Esophagus muscularis mucosa (tissue), 3 donors: Measurements from ENCODE around the gene WWOX.

Experiments used
- POLR2AphosphoS5 ChIP-seq, 2 donors: sonication (generic); formaldehyde crosslinking; IDR thresholded peaks; one replicate each; pipeline ENCODE4 v1.6.1; 2017; ENCODE audit warnings: antibody characterized with exemption in 2 of 2
- TF ChIP-seq, protein P1 (sequence below), 3 experiments: fragments of 200-600 bp in 2 of 3; fragments of 450-650 bp in 1 of 3; sonication (generic) in 2 of 3; IDR thresholded peaks; one replicate each; pipeline ENCODE4 v1.5.1; 2017 to 2019; ENCODE audit warnings: antibody characterized with exemption in 3 of 3, mild to moderate bottlenecking in 2 of 3, moderate library complexity in 1 of 3

DNA sequence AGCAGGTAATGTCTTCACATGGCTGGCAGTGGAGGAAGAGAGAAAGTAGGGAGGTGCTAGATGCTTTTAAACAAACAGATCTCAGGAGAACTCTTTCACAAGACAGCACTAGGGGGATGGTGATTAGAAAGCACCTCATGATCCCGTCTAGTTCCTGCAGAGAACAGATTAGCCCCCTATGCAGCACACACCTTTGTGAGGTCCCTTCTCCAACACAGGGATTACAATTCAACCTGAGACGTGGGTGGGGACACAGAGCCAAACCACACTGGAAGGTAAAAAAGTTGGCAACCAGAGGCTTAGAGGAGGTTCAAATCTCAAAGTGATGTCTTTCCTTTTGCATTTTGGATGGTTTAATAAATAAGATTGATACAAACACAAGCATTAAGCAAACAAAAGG is 394.7 kb downstream of the WWOX start:
- TF ChIP-seq, protein P1, sequence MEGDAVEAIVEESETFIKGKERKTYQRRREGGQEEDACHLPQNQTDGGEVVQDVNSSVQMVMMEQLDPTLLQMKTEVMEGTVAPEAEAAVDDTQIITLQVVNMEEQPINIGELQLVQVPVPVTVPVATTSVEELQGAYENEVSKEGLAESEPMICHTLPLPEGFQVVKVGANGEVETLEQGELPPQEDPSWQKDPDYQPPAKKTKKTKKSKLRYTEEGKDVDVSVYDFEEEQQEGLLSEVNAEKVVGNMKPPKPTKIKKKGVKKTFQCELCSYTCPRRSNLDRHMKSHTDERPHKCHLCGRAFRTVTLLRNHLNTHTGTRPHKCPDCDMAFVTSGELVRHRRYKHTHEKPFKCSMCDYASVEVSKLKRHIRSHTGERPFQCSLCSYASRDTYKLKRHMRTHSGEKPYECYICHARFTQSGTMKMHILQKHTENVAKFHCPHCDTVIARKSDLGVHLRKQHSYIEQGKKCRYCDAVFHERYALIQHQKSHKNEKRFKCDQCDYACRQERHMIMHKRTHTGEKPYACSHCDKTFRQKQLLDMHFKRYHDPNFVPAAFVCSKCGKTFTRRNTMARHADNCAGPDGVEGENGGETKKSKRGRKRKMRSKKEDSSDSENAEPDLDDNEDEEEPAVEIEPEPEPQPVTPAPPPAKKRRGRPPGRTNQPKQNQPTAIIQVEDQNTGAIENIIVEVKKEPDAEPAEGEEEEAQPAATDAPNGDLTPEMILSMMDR (IDR thresholded peaks at IDR 0.05), result no peak
- no peak for TF ChIP-seq POLR2AphosphoS5 (IDR thresholded peaks at IDR 0.05)
